ACHN (cell line): Measurements from ENCODE around the gene SCYGR3.

Experiments used
- DNase-seq: peaks from one replicate; pipeline ENCODE4 v3.0.0-alpha.2; 2015
- in situ Hi-C: cut with HindIII; loops from 2 replicates; pipeline ENCODE4 v1.10.0; 2017; ENCODE audit warnings: low sequenced_read_pairs, low pct_ligation_motif_present, low pct_unique_long_range_greater_than_20kb

Gene SCYGR3

GRCh38 chr2:227614740-227615139, at the start of gene SCYGR3:
TSS of gene SCYGR3 (minus strand) at chr2:227614840. CDS start at chr2:227614840, 0 bp downstream.
- DNase-seq: no peak

GRCh38 chr2:227661827-227662226, 47.2 kb upstream of the SCYGR3 start:
- DNase-seq: no peak
- in situ Hi-C loops: no loop called here

More at GRCh38 chr2:227614740-227615139, at the start of gene SCYGR3:
- in situ Hi-C loops: no loop called here

GRCh38 chr2:227661025-227661649, 46.5 kb upstream of the SCYGR3 start:
- in situ Hi-C loops: no loop called here
- DNase-seq: no peak

- in situ Hi-C loops: no loop called here
- DNase-seq: no peak
Measured at GRCh38 chr2:227657199-227657845, 42.7 kb upstream of the SCYGR3 start.

GRCh38 chr2:227655454-227655853, 40.8 kb upstream of the SCYGR3 start:
- peak; percentile 83 for DNase-seq
- in situ Hi-C loops: no loop called here

- in situ Hi-C loops: no loop called here
- DNase-seq: no peak
Measured at GRCh38 chr2:227654426-227654825, 39.8 kb upstream of the SCYGR3 start.

- no peak for DNase-seq
- in situ Hi-C loops: no loop called here
Measured at GRCh38 chr2:227653419-227653818, 38.8 kb upstream of the SCYGR3 start.

- in situ Hi-C loops: no loop called here
- no peak for DNase-seq
Measured at GRCh38 chr2:227643990-227644551, 29.4 kb upstream of the SCYGR3 start.

GRCh38 chr2:227642656-227643055, 28.0 kb upstream of the SCYGR3 start:
- no peak for DNase-seq
- in situ Hi-C loops: no loop called here

GRCh38 chr2:227634201-227634600, 19.6 kb upstream of the SCYGR3 start:
- DNase-seq: no peak
- in situ Hi-C loops: no loop called here

GRCh38 chr2:227632827-227633226, 18.2 kb upstream of the SCYGR3 start:
- in situ Hi-C loops: no loop called here
- DNase-seq: no peak

GRCh38 chr2:227630322-227630721, 15.7 kb upstream of the SCYGR3 start:
- no peak for DNase-seq
- in situ Hi-C loops: no loop called here

GRCh38 chr2:227629435-227629834, 14.8 kb upstream of the SCYGR3 start:
- no peak for DNase-seq
- in situ Hi-C loops: no loop called here

GRCh38 chr2:227627769-227628168, 13.1 kb upstream of the SCYGR3 start:
- in situ Hi-C loops: no loop called here
- DNase-seq: no peak

GRCh38 chr2:227626580-227627151, 12.0 kb upstream of the SCYGR3 start:
- in situ Hi-C loops: no loop called here
- no peak for DNase-seq

- DNase-seq: no peak
- in situ Hi-C loops: no loop called here
Measured at GRCh38 chr2:227625420-227625819, 10.8 kb upstream of the SCYGR3 start.

- in situ Hi-C loops: no loop called here
- DNase-seq: peak; percentile 39
Measured at GRCh38 chr2:227623226-227623625, 8.6 kb upstream of the SCYGR3 start.

- in situ Hi-C loops: no loop called here
- DNase-seq: no peak
Measured at GRCh38 chr2:227617316-227618230, 2.9 kb upstream of the SCYGR3 start, which contains the start of gene SCYGR4. TSS of gene SCYGR4 (plus strand) at chr2:227617498. CDS start at chr2:227617498, 0 bp downstream.

- in situ Hi-C loops: no loop called here
- no peak for DNase-seq
Measured at GRCh38 chr2:227616631-227617030, 2.0 kb upstream of the SCYGR3 start.
